GM12878 (cell line): ENCODE data around the gene DKK1. TPM values are rescaled to one million over a fixed set of nuclear protein-coding genes. Genes with fewer than 3 reads are reported as not detected.

Experiments used
- ATAC-seq: fragments of 200-7000 bp; cut with Tn5 transposase; 3 replicates; pipeline ENCODE4 v1.9.1; 2020; ENCODE audit warnings: mild to moderate bottlenecking, moderate library complexity
- BruUV-seq: library from RNA; stranded (reverse); fragments of 400-500 nt; replicated peaks from 2 replicates; lab custom pipeline; 2021; lab: Mats Ljungman, UMichigan
- CTCF ChIA-PET: fragments of 300-600 bp; sonication (Branson Sonifier 250); formaldehyde crosslinking; extraction: SDS; loops from one replicate; lab custom pipeline; 2021; ENCODE audit warnings: inconsistent platforms; lab: Yijun Ruan, JAX
- POLR2A ChIA-PET: fragments of 350-600 bp; formaldehyde crosslinking; extraction: SDS; loops from one replicate; lab custom pipeline; 2021; ENCODE audit warnings: inconsistent platforms; lab: Charles Lee
- RAD21 ChIA-PET: fragments of 300-600 bp; sonication (Branson Sonifier 250); formaldehyde crosslinking; loops from one replicate; lab custom pipeline; 2023; ENCODE audit warnings: antibody characterized with exemption; ENCODE audit not compliant: unreplicated experiment; lab: Charles Lee
- SMC1A ChIA-PET: fragments of 300-600 bp; sonication (Branson Sonifier 250); formaldehyde crosslinking; loops from one replicate; lab custom pipeline; 2023; ENCODE audit not compliant: unreplicated experiment, uncharacterized antibody; lab: Charles Lee
- DNase-seq: peaks from one replicate; pipeline ENCODE4 v3.0.0-alpha.2; 2011; ENCODE audit warnings: low read depth, low spot score
- FAIRE-seq: peaks from 3 replicates; lab custom pipeline; 2011; peaks lifted over from hg19 to GRCh38; lab: Jason Lieb, UNC
- H2AFZ ChIP-seq: 2 replicates; pipeline ENCODE4 v1.6.0; 2011; ENCODE audit warnings: low read depth, low read length, control low read depth; ENCODE audit not compliant: control insufficient read depth
- H3K27ac ChIP-seq: 2 replicates; pipeline ENCODE4 v1.5.1; 2011; ENCODE audit warnings: control low read depth; ENCODE audit not compliant: control insufficient read depth, insufficient read depth
- H3K27me3 ChIP-seq, 2 experiments: replicated peaks in 1 of 2; 2 replicates each; pipeline versions ENCODE4 v1.6.0 to v1.6.1; 2011; ENCODE audit warnings: low read length in 1 of 2; ENCODE audit not compliant: control insufficient read depth in 2 of 2, insufficient read depth in 2 of 2
- H3K36me3 ChIP-seq, 2 experiments: 2 replicates each; pipeline ENCODE4 v1.5.1; 2011; ENCODE audit warnings: low read length in 1 of 2; ENCODE audit not compliant: control insufficient read depth in 2 of 2, insufficient read depth in 2 of 2
- H3K4me1 ChIP-seq: 2 replicates; pipeline ENCODE4 v1.6.1; 2011; ENCODE audit warnings: mild to moderate bottlenecking, low read length, moderate library complexity, mixed read lengths; ENCODE audit not compliant: control insufficient read depth, insufficient read depth
- H3K4me2 ChIP-seq: 2 replicates; pipeline ENCODE4 v1.6.0; 2011; ENCODE audit warnings: control low read depth; ENCODE audit not compliant: control insufficient read depth, insufficient read depth
- H3K4me3 ChIP-seq: fragments of 200-600 bp; sonication (generic); 2 replicates; pipeline ENCODE4 v1.5.1; 2016
- H3K79me2 ChIP-seq: 2 replicates; pipeline ENCODE4 v1.6.0; 2011; ENCODE audit warnings: low read length; ENCODE audit not compliant: control insufficient read depth, insufficient read depth
- H3K9ac ChIP-seq: 2 replicates; pipeline ENCODE4 v1.8.0; 2011; ENCODE audit warnings: low read length, control low read depth, mixed read lengths; ENCODE audit not compliant: control insufficient read depth, insufficient read depth
- H3K9me3 ChIP-seq: replicated peaks from 3 replicates; pipeline ENCODE4 v1.5.1; 2011; ENCODE audit warnings: mild to moderate bottlenecking, low read length; ENCODE audit not compliant: control insufficient read depth, insufficient read depth
- H4K20me1 ChIP-seq: 2 replicates; pipeline ENCODE4 v1.6.0; 2011; ENCODE audit not compliant: control insufficient read depth, insufficient read depth
- ETV6 ChIP-seq, 2 experiments: fragments of 450-650 bp in 1 of 2; IDR thresholded peaks in 1 of 2; conservative IDR thresholded peaks in 1 of 2; 2 replicates each; pipeline ENCODE4 v1.6.1; 2014; ENCODE audit warnings: antibody characterized with exemption in 1 of 2, borderline replicate concordance in 1 of 2, low read depth in 1 of 2, mild to moderate bottlenecking in 1 of 2, moderate library complexity in 1 of 2
- KAT2A ChIP-seq: conservative IDR thresholded peaks from 2 replicates; pipeline ENCODE4 v1.6.1; 2011; ENCODE audit warnings: low read depth, low read length; ENCODE audit not compliant: control insufficient read depth
- POLR2AphosphoS2 ChIP-seq: IDR thresholded peaks from 2 replicates; pipeline ENCODE4 v1.6.1; 2011; ENCODE audit warnings: low read depth, mild to moderate bottlenecking, low read length, improper control_type of control experiment, moderate library complexity
- ZNF622 ChIP-seq: fragments of 450-650 bp; IDR thresholded peaks from 2 replicates; pipeline ENCODE4 v1.6.1; 2017; ENCODE audit warnings: mild to moderate bottlenecking, inconsistent platforms
- ZSCAN29 ChIP-seq: fragments of 450-650 bp; IDR thresholded peaks from 2 replicates; pipeline ENCODE4 v1.6.1; 2017; ENCODE audit warnings: mild to moderate bottlenecking, moderate library complexity
- WGBS: methylation state at CpG from one replicate; pipeline ENCODE4 v1.1.6; 2016; ENCODE audit warnings: low lambda C conversion rate; ENCODE audit not compliant: insufficient replicate concordance, insufficient coverage; ENCODE audit errors: missing lambda C conversion rate; 5-methylcytosine and 5-hydroxymethylcytosine counted together
- in situ Hi-C: fragments of 300-500 bp; cut with MboI; formaldehyde crosslinking; loops from 9 replicates; pipeline ENCODE4 v1.14.3; 2018; ENCODE audit warnings: mixed read lengths
- intact Hi-C: fragments of 100-400 bp; cut with micrococcal nuclease; formaldehyde crosslinking; loops from one replicate; pipeline ENCODE4 v1.14.2; 2022; ENCODE audit not compliant: unreplicated experiment
- polyA plus RNA-seq, 11 experiments: library from polyadenylated mRNA; depleted of rRNA in 4 of 11; unstranded in 6 of 11; stranded (reverse) in 5 of 11; fragments of >200 nt; fragmentation: Nextera tagmentation in 4 of 11; fragmentation: Illumina TruSeq in 1 of 11; extraction: Ambion mirVana in 4 of 11; extraction: Trizol in 1 of 11; gene quantifications; 1 replicate in 1 of 11; 2 replicates in 10 of 11; pipeline versions ENCODE4 v1.2.1 to v1.2.3, GENCODE V29; 2011 to 2016; ENCODE audit warnings: inconsistent platforms in 2 of 11, missing spikeins in 2 of 11, low read depth in 1 of 11
- total RNA-seq, 4 experiments: library from RNA; depleted of rRNA in 3 of 4; stranded (reverse); fragments of >200 nt in 3 of 4; fragmentation: Illumina TruSeq in 1 of 4; extraction: Trizol in 1 of 4; gene quantifications; 2 replicates each; pipeline versions ENCODE4 v1.2.1 to v1.2.3, GENCODE V29; 2013 to 2021
- TF ChIP-seq, protein P1 (sequence below): fragments of 150-350 bp; IDR thresholded peaks from 2 replicates; pipeline ENCODE4 v1.6.1; 2016; ENCODE audit warnings: low read depth, low read length
- TF ChIP-seq, protein P2 (sequence below): IDR thresholded peaks from 2 replicates; pipeline ENCODE4 v1.6.1; 2012; ENCODE audit warnings: low read depth, low read length, improper control_type of control experiment
- TF ChIP-seq, protein P3 (sequence below): fragments of 450-650 bp; IDR thresholded peaks from 2 replicates; pipeline ENCODE4 v1.6.1; 2018; ENCODE audit warnings: mild to moderate bottlenecking, low read depth, moderate library complexity; ENCODE audit not compliant: partially characterized antibody

DKK1 gene
- total and polyA plus RNA-seq, 10 of the 15 experiments (the other 5 are each of a cell fraction or from before 2014, with no cell fraction given) = 0.12 to 0.77 (median 0.33) TPM; not detected in 7

DNA sequence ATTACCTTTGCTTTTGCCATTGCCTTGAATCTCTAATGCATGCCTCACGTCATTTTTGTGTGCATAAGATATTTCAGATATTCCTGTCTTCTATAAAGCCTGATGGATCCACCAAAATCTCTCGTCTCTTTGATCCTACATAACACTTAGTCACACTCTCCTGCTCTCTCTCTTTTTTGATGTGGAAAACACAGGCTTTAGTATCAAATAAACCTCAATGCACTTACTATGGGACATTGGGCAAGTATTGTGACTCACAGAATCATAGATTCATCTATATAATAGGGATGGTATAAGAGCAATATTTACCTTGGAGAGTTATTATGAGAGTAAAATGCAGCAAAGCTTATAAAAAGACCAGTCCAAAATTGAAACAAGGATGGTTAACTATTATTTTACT, 39.1 kb downstream of the DKK1 start (continued):
- TF ChIP-seq KAT2A (no peak), ZSCAN29 (no peak)
- TF ChIP-seq, protein P1, sequence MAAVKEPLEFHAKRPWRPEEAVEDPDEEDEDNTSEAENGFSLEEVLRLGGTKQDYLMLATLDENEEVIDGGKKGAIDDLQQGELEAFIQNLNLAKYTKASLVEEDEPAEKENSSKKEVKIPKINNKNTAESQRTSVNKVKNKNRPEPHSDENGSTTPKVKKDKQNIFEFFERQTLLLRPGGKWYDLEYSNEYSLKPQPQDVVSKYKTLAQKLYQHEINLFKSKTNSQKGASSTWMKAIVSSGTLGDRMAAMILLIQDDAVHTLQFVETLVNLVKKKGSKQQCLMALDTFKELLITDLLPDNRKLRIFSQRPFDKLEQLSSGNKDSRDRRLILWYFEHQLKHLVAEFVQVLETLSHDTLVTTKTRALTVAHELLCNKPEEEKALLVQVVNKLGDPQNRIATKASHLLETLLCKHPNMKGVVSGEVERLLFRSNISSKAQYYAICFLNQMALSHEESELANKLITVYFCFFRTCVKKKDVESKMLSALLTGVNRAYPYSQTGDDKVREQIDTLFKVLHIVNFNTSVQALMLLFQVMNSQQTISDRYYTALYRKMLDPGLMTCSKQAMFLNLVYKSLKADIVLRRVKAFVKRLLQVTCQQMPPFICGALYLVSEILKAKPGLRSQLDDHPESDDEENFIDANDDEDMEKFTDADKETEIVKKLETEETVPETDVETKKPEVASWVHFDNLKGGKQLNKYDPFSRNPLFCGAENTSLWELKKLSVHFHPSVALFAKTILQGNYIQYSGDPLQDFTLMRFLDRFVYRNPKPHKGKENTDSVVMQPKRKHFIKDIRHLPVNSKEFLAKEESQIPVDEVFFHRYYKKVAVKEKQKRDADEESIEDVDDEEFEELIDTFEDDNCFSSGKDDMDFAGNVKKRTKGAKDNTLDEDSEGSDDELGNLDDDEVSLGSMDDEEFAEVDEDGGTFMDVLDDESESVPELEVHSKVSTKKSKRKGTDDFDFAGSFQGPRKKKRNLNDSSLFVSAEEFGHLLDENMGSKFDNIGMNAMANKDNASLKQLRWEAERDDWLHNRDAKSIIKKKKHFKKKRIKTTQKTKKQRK = no peak
- TF ChIP-seq, protein P2, sequence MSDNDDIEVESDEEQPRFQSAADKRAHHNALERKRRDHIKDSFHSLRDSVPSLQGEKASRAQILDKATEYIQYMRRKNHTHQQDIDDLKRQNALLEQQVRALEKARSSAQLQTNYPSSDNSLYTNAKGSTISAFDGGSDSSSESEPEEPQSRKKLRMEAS = no peak

DNA sequence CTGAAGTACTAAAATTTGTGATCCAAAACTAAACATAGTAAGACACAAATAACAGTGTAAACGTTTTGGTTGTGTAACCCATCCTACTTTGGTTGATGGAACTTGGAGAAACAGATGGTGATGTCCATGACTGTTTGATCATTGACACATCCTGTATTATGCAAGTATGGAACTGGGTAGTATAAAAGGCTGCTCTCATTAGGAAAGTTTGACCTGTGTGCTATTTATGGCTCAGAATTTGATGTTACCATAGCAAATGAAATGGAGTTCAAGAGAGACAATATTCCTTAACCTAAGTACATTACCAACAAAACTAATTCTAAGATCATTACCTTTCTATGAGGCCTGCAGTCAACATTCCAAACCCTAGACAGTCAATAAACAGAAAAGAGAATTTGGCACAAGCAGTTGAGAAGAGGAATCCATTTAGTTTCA, 39.9 kb downstream of the DKK1 start:
- H2AFZ ChIP-seq = no peak overlapping the region
- DNase-seq (no peak), FAIRE-seq (no peak), ATAC-seq (no peak)
- no peaks in the 10 kb centered on the region for H3K27me3 ChIP-seq
- H3K9ac ChIP-seq = no peak overlapping the region
- H4K20me1 ChIP-seq = no peaks in the 10 kb centered on the region
- no peaks in the 10 kb centered on the region for H3K36me3 ChIP-seq
- H3K4me2 ChIP-seq = no peak overlapping the region
- in situ Hi-C loops (no loop called here), intact Hi-C loops (no loop called here)
- 0% methylated on average over 1 of the region's 1 CpG for WGBS
- no peak overlapping the region for H3K27ac ChIP-seq
- ChIA-PET SMC1A (no interaction called here), CTCF (no interaction called here), POLR2A (no interaction called here), RAD21 (no interaction called here)
- BruUV-seq = no TSS peak
- H3K4me1 ChIP-seq = no peaks in the 10 kb centered on the region
- no peaks in the 10 kb centered on the region for H3K9me3 ChIP-seq
- H3K79me2 ChIP-seq = no peaks in the 10 kb centered on the region
- H3K4me3 ChIP-seq = no peak overlapping the region
- TF ChIP-seq ETV6 (conservative IDR thresholded peaks at IDR 0.05 in 1 of 2, IDR thresholded peaks at IDR 0.05 in 1 of 2; ENCODE audit: borderline replicate concordance in 1 of 2, low read depth in 1 of 2) = no peak
- no peak for TF ChIP-seq ZNF622
- TF ChIP-seq, protein P3, sequence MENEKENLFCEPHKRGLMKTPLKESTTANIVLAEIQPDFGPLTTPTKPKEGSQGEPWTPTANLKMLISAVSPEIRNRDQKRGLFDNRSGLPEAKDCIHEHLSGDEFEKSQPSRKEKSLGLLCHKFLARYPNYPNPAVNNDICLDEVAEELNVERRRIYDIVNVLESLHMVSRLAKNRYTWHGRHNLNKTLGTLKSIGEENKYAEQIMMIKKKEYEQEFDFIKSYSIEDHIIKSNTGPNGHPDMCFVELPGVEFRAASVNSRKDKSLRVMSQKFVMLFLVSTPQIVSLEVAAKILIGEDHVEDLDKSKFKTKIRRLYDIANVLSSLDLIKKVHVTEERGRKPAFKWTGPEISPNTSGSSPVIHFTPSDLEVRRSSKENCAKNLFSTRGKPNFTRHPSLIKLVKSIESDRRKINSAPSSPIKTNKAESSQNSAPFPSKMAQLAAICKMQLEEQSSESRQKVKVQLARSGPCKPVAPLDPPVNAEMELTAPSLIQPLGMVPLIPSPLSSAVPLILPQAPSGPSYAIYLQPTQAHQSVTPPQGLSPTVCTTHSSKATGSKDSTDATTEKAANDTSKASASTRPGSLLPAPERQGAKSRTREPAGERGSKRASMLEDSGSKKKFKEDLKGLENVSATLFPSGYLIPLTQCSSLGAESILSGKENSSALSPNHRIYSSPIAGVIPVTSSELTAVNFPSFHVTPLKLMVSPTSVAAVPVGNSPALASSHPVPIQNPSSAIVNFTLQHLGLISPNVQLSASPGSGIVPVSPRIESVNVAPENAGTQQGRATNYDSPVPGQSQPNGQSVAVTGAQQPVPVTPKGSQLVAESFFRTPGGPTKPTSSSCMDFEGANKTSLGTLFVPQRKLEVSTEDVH = no peak
- TF ChIP-seq POLR2AphosphoS2 = no peak
